Activated CD4-positive, CD25-positive, alpha-beta regulatory T cell (primary cell): ENCODE results near the gene CHURC1.

ENCODE experiments used
- DNase-seq, 4 experiments: peaks; one replicate each; lab custom pipeline; 2025; lab: John Stamatoyannopoulos, UW

CHURC1 gene

DNA sequence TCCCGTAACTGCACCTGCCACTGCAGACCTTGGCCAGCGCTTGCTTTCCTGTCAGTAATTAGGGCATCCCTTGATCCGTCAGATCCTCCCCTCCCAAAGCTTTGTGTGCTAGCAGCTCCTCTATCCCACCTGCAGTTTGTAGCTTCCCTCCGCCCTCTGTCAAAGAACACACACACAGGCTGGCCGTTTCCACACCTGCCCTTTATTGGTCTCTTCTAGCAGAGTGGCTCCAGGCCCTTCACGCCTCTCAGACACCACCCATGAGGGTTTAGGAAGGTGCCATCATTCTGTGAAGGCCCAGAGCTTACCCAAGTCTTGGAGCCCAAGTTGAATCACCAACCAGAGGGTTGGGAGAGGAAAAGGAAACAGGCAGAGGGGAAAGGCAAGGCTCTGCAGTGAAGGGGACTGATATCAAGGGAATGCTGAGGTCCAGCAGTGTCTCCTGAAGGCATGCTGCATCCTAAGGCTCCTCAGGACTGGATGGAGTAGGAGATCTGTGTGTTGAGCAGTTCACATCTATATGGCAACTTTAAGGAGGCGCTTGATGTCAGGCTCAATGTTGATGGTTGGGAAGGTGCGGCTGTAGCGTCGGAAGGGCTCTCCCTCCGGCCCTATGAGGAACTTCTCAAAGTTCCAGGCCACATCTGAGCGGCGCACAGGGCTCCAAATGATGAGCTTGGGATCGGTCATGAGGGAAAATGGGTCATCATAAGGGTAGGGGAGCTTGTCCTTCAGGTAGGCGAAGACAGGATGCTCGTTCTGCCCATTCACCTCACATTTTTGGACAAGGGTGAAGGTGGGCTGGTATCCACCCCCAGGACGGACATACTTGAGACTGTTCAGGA lies 24.9 kb downstream of the CHURC1 start:
- DNase-seq = no peak

DNA sequence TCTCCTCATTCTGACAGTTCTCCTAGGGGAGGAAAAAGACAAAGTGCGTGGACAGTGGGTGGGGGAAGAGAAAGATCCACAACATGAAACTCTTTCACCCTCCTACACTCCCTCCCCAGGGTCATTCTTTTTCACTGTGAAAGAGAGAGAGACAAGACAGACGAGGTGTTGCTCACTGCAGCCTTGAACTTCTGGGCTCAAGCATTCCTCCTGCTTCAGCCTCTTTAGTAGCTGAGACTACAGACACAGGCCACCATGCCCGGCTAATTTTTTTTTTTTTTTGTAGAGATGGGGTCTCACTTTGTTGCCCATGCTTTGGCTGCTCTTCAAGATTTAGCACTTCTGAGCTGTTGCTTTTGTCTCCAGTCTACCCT lies 25.5 kb downstream of the CHURC1 start:
- DNase-seq = no peak

DNA sequence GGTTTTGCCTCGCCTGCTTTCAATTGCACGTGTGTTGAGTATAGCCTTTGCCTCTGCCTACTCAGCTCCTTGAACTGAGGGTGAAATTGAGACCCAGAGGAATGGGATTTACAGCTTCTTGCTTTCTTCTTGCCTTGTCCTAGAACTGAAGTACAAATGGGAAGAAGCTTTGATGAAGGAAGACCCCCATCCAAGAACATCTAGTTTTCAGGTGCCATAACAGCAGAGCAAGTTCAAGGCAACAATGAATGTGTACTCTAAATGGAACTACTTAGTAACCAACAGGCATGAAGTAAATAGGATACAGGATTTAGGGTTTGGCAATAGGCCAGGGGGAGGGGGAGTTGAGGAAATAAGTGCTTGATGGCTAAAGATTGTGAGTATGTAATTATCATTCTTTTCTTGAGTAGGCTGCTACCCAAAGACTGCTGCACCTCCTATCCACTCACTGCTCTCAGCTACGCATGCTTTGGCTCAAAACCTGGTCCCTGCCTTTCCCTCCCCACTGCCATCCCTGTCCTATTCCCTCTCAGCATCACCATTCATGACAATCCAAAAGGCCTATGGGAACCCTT lies 26.2 kb downstream of the CHURC1 start:
- DNase-seq = no peak

DNA sequence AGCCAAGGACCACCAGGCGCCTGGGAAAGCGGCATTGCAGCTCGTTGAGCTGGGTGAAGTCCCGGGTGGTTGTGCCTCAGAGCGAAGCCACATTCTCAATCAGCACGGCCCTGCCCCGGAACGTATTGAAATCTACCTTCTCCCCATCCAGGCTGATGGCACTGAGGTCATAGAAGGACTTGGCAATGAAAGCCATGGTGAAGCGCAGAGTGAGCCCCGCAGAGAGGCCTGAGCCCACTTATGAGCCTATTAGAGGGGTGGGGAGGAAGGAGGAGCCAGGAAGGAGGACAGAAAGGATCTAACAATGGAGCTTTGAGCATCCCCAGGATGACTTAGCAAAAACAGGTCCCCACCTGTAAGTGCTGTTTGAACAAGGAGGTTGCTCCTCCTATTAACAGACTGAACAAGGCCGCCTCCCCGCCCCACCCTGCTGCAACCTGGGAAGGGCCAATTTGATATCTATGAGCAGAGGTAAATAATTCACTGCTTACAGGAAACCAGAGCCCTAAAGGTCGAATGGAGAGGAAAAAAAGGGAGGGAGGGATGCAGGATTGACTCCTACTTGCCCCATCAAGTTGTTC lies 28.4 kb downstream of the CHURC1 start, which contains the start of gene GPX2:
GPX2 (minus strand) TSS at position 215 of the 581 bp plus-strand sequence; CDS start at position 196, 19 bp downstream.
- no peak for DNase-seq

DNA sequence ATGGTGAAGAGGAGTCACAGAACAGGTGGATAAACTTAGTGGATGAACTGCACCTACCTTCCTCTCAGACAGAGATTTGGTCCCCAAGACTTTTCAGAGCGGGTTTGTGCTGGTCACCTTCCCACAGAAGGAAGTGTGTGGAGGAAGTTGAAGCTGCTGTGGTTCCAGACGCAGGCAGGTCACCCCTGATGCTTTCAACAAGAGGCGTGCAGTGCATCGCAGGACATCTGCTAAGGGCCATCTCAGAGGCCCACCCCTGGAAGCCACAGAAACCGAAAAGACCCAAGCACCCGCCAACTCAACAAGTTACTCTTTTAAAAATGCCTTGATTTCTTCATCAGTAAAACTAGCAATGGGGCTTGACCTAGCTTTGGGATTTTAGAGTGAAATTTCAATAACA lies 29.3 kb downstream of the CHURC1 start:
- no peak for DNase-seq

DNA sequence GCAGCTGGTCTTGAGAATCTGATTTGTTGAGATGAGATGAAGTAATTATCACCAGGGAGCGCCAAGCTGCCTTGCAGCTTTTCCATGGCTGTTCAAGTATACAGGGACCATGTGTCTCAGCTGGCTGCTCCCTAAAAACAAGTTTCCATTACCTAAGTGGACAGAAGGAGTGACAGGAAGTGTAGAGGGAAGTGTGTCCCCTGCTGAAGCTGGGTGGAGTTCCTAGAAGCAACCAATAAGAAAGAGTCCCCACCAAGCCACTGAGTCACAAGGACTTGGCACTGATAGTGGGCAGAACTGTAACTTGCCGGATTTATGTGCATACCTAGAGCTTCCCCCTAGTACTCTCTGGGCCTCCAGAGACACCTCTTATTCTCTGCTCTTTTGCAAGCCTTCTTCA lies 29.8 kb downstream of the CHURC1 start:
- no peak for DNase-seq

DNA sequence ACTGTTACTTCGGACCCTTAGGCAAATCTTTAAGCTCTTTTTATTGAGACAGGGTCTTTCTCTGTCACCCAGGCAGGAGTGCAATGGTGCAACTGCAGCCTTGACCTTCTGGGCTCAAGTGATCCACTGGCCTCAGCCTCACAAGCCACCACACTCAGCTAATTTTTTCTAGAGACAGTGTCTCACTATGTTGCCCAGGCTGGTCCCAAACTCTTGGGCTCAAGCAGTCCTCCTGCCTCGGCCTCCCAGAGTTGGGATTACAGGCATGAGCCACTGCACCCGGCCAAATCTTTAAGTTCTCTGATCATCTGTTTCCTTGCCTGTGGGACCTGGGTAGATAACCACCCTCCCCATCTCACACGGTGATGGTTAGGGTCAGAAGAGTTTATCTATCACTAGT lies 30.6 kb downstream of the CHURC1 start:
- DNase-seq = no peak

DNA sequence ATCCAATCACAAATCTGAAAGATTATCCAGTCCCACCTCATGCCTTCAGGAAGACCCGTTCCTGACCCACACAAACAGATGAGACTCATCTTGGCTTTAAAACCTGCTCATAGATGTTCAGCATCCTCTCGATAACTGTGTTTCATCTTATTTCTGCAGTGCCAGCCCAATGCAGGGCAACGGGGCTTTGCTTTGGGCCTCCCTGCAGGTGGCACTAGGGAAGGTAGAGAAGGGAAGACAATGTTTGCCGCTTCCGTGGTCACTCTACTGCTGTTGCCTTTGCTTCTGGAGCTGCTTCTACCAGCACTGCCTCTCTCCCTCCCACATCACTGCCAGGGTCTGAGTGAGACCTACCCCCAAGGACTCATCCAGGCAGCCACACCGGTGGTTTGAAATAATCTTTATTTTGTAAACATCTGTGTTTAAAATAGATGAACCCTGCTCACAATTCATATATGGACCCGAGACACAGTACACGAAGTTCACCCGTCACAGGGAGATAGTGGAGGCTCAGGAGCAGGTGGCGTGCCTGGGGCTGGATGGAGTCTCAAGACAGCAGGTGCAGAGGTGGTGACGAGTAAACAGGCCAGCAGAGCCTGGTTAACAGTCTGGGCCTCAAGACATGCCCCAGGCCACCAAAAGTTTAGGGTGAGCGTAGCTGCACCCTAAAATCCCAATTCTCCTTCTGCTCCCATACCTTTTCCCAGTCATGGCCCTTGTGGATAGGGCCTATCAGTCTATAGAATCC lies 31.4 kb downstream of the CHURC1 start:
- no peak for DNase-seq

DNA sequence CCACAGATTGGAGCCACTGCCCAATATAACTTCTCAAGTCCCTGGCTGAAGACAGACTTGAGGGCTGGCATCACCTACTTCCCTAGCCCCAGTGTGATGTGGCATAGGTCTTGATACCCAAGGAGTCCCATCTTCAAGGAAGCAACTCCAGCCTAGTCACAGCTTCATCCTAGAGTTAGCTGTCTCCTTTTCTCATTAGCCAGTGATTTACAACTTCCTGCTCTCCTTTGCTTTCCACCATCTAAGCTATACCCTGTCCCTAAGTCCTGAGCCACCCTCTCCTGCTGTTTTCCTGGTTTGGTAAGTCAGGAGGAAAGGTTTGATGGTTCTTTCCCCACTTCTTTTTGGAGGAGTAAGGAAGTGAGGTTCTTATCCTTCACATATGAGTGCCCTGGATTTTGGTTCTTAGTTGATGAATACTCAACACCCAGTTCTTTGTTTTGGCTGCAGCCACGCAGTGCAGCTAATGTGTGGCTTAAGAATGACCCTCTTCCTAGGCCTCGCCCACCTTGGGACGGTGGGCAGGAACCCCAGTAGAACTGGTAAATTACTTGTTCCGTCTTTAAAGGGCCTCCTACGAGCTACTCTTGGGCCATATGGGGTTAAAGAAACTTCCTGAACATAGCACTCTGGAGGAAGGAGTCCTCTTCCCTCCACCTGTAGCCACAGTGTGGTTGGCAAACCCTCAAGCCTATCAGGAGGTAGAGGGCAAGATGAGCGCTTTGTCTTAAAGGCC lies 32.2 kb downstream of the CHURC1 start:
- DNase-seq = no peak

DNA sequence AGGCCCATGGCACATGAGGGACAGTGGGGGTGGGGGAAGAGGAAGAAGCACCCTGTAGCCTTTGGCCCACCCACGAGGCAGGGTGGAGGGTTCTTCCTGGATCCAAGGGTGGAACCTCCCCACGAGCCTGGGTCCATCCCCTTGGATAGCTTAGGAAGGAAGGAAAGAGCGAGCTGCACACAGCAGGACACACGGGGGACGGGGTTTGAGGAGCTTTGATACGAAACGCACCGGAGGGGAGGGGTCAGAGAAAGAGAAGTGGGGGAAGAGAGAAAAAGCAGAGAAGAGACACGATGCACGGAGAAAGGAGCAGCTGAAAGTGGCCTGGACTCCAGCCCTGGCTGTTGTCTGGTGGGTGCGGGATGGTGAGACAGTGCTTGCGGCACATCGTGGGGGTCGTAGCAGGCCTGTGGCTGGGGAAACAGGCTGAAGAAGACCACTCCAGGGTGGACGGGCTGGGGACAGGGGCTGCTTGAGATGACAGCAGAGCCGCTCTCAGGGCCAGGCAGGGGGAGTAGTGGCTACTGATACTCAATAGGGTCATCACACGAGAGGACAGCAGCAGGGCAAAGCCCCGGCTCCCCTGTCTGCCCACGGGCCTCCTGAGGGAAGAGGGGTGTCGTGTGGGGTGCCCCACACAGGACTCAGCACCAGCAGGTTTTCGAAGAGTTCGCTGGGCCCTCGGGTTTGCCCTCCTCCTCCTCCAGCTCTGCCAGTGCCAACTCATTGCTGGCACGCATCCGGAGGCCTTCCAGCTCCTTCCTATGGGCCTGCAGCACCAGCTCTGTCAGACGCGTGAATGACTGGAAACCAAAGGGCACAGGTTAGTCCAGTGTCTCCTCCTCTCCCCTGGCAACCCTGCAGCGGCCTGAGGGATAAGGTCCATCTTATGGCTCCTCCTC lies 33.7 kb downstream of the CHURC1 start:
- DNase-seq = no peak

DNA sequence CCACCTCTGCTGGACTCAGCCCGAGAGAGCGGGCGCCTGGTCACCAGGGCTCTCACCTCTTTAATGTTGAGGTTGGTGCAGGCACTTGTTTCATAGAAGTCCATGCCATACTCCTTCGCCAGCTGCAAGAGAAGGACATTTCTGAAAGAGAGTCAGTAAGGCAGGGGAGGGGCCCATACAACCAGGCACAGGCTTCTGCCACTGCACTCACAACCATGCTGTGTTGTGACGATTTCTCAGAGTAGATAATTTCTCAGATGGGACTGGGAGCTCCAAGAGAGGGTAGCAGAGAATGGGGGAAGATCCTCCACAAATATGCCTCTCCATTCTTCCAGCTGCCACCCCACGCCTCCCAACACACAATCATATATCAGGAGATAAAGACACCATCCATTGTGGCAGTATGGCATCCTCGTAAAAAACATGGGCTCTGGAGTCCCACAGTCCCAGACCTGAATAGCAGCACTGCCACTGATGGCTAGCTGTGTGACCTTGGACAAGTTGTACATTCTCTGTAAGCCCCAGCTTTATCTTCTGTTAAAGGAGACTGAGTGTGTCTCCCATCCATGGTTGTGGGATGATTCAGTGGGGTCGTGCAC lies 34.5 kb downstream of the CHURC1 start:
- DNase-seq = no peak

DNA sequence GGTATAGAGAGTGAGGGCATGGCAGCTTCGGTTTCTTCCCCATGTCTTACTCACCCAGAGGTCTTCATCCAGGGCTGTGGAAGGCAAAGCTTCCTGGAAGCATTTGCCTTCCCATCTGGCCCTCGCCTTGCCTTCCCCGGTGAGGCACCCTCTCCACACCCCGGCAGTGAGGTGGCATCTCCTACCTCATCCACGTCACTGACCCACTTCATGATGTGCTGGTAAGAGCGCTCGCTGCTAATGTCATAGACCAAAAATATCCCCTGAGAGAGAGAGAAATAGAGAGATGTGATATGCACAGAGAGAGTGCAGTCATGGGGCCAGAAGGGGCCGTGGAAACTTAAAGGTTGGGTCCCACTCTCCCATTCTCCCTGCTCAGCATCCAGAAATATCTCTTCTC lies 36.6 kb downstream of the CHURC1 start:
- no peak for DNase-seq

DNA sequence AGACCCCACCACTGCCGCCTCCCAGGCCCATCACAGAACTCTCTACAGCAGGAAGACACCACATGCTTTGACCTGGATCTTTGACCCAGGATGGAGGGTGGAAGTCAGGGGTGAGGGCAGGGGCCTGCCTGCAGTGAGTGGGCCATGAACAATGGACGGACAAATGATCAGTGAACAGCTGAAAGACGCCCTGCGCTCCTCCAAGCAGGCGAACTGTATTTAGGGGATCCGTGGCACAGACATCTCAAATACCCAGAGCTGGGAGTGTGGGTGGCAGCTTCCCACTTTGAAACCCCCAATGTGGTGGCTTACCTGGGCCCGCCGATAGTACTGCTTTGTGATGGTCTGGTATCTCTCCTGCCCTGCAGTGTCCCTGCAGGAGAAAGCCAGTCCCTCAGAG lies 37.0 kb downstream of the CHURC1 start:
- DNase-seq = no peak

DNA sequence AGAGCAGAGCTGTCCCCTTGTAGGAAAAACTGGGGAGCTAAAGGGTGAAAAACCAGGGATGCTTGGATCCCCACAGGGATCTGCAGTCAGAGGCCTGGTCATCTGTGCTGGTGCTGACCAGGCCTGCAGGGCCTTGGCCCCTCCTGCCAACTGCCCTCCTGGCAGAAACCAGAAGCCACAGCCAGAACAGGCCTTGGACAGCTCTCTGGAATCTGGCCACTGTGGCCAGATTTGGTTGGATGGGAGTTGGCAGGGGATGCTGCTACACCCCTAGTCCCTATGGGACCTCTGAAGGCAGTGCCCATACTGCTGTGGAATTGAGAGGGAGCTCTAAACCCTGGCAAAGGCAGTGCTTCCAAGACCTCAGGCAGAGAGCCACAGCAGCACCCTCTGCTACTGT lies 37.5 kb downstream of the CHURC1 start:
- no peak for DNase-seq

DNA sequence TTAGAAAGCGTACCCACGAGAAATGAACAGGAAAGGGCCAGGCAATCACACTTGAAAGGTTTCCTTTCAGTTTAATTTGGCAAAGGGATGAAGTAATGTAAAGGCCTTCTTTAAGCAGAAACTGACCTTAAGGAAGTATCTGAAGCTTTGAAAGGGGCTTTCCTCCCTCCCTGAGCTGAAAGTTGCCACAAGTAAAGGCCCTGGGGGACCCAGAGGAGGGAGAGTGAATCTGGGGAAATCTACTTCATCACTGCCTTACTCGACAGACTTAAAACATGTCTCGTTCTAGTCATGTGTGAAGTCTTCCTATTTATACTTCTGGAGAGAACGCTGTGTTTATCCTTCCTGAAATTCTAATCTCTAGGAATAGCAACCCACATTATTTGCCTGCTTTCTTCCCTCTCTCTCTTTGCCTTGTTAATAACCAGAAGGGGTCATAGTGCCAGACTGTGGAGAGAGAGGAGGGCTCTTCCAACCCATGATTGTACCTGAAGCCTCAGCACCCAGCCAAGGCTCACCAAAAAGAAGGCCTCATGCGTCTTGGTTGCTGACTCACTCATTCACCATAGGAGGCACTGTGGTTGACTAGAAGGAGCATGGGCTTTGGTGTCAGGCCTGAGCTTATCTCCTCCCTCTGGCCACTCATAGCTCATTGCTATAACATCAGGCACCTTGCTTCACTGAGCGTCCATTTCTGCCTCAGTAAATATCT lies 38.5 kb downstream of the CHURC1 start:
- DNase-seq = no peak

DNA sequence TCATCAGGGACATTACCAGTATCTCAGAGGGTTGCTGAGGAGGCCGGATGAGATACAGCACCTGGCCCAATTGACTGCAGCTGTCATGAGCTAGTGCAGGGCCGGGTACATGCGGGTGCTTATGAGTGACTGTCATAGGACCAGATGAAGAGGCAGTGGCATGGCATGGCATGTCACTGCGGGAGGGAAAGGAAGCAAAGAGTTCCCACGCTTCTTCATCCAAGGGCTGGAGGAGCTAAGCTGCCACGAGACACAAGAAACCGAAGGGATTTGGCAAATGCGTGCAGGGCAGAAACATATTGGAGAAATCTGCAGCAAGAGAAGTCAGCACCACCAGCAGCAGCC lies 39.0 kb downstream of the CHURC1 start:
- DNase-seq = no peak

DNA sequence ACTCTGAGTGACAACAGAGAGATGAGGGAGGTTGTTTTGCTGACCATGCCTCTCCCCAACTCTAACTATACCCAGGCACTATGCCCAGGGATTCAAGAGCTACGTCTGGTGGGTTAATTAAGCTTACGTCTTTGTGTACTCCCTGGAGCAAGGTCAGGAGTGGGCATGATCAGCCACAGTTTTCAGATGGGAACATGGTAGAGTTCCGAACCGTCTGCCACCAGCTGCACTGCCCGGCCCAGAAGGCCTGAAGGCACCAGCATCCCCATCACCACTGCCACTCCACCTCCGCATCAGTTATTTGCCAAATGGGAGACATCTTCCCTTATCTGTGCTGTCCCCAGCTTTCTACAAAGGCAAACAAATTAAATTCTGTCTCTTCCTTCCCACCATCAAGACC lies 39.4 kb downstream of the CHURC1 start:
- no peak for DNase-seq

DNA sequence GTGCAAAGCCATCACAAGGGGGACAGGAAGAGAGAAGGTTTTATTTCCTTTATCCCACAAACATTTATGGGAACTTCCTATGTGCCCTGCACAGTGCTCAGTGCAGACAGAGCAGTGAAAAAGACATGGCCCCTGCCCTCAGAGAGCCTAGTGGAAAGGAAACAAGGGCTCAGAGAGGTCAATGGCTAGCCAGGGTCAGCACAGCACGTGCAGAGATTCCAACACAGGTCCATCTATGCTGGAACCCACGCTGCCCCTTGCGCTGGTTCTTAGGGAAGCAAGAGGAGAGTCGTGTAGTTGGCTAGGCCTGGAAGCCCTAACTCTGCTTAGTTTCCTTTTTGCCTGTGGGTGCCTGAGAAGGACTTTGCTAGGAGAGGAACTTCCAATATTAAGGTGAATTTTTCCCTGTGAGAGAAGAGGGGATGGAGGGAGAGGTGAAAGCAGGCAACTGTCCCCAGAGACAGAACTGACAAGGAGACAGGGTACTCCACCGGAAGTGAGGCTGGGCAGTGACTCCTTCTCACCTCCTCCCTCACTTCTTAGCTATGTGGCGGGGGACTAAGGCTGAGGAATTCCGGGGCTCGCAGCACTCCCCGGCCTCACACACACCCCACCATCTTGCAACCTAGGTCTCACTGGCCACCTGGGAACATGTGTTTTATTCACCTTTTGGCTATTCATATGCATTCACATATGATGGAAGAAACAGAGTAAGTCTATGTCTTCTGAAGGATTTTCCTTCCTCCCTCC lies 40.4 kb downstream of the CHURC1 start:
- DNase-seq = no peak

DNA sequence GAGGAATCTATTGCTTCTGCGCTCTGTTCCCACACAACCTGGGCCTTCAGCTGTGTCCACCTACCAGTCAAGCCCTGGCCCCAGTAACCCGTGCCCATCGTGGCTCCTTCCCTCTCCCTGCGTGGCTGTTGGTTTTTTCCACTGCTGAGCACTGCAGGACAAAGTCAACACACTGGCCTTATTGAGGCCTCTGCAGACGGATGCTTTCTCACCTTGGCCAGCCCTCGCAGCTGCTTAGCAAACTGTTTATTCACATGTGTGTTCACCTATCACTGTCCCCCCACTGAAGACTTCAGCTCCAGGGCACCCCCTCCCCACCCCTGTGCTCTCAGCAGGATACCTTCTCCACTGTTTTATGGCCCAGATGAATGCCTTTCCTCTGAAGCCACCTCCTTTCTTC lies 41.0 kb downstream of the CHURC1 start:
- DNase-seq = no peak
